CD4-positive, alpha-beta memory T cell (primary cell): ENCODE measurements around the gene AKAP13. TPM values are rescaled to one million over a fixed set of nuclear protein-coding genes. Genes with fewer than 3 reads are reported as not detected.

Experiments
- CTCF ChIA-PET: fragments of 350-600 bp; sonication (Branson Sonifier 250); formaldehyde crosslinking; loops from one replicate; lab custom pipeline; 2021; ENCODE audit warnings: inconsistent platforms; ENCODE audit not compliant: partially characterized antibody; lab: Charles Lee
- POLR2A ChIA-PET: fragments of 350-600 bp; sonication (Branson Sonifier 250); formaldehyde crosslinking; loops from one replicate; lab custom pipeline; 2021; ENCODE audit not compliant: partially characterized antibody; lab: Charles Lee
- DNase-seq, 5 donors: peaks; one replicate each; pipeline versions ENCODE4 v3.0.0 to v3.0.0-alpha.2; 2020 to 2022; ENCODE audit warnings: mixed read lengths in 1 of 5
- H3K27ac ChIP-seq: one replicate; pipeline ENCODE4 v1.7.0; 2013; ENCODE audit warnings: low read depth, low read length
- H3K27me3 ChIP-seq: 2 replicates; pipeline ENCODE4 v1.7.0; 2013; ENCODE audit warnings: mild to moderate bottlenecking, low read length, moderate library complexity; ENCODE audit not compliant: insufficient read depth
- H3K36me3 ChIP-seq: 2 replicates; pipeline ENCODE4 v1.7.0; 2013; ENCODE audit warnings: mild to moderate bottlenecking, low read length, moderate library complexity; ENCODE audit not compliant: insufficient read depth
- H3K4me1 ChIP-seq: 2 replicates; pipeline ENCODE4 v1.7.0; 2013; ENCODE audit warnings: mild to moderate bottlenecking, low read length, moderate library complexity; ENCODE audit not compliant: insufficient read depth
- H3K4me3 ChIP-seq, 2 donors: one replicate each; pipeline ENCODE4 v1.7.0; 2013; ENCODE audit warnings: low read length in 2 of 2, mild to moderate bottlenecking in 1 of 2
- H3K9me3 ChIP-seq, 2 donors: one replicate each; pipeline ENCODE4 v1.7.0; 2013; ENCODE audit warnings: low read length in 2 of 2, control low read depth in 1 of 2; ENCODE audit not compliant: control insufficient read depth in 1 of 2
- H3K27ac Mint-ChIP-seq, 7 donors: one replicate each; pipeline ENCODE4 v1.8.0; 2020 to 2021; ENCODE audit warnings: mixed read lengths in 7 of 7, mild to moderate bottlenecking in 6 of 7, inconsistent platforms in 3 of 7, moderate library complexity in 3 of 7
- H3K27me3 Mint-ChIP-seq, 2 donors: one replicate each; pipeline ENCODE4 v1.8.0; 2020 to 2021; ENCODE audit warnings: mixed read lengths in 2 of 2
- H3K36me3 Mint-ChIP-seq, 2 donors: one replicate each; pipeline ENCODE4 v1.8.0; 2020 to 2021; ENCODE audit warnings: mixed read lengths in 2 of 2, inconsistent platforms in 1 of 2, mild to moderate bottlenecking in 1 of 2
- H3K4me1 Mint-ChIP-seq, 4 donors: one replicate each; pipeline ENCODE4 v1.8.0; 2020 to 2021; ENCODE audit warnings: mixed read lengths in 4 of 4, mild to moderate bottlenecking in 1 of 4
- H3K4me3 Mint-ChIP-seq, 8 donors: one replicate each; pipeline ENCODE4 v1.8.0; 2020 to 2021; ENCODE audit warnings: mixed read lengths in 8 of 8, mild to moderate bottlenecking in 7 of 8, moderate library complexity in 6 of 8, inconsistent platforms in 3 of 8
- H3K9me3 Mint-ChIP-seq, 8 donors: one replicate each; pipeline ENCODE4 v1.8.0; 2020 to 2021; ENCODE audit warnings: mixed read lengths in 8 of 8, mild to moderate bottlenecking in 5 of 8, inconsistent platforms in 3 of 8, moderate library complexity in 1 of 8
- intact Hi-C: fragments of 100-400 bp; cut with micrococcal nuclease; formaldehyde crosslinking; loops from one replicate; pipeline ENCODE4 v1.15.1; 2023
- polyA plus RNA-seq, 2 donors: library from polyadenylated mRNA; unstranded; fragments of 300-500 nt; fragmentation: Illumina TruSeq; gene quantifications; one replicate each; pipeline ENCODE4 v1.2.3, GENCODE V29; 2021
- total RNA-seq, 2 experiments: library from RNA; stranded (reverse); gene quantifications; one replicate each; pipeline ENCODE4 v1.2.3, GENCODE V29; 2021

Gene AKAP13
- total and polyA plus RNA-seq, 4 experiments from 2014 or later: 68.7 to 319 (median 247) TPM

GRCh38 chr15:85557385-85557784 lies 177.0 kb downstream of the AKAP13 start:
- Mint-ChIP-seq H3K36me3 (peaks cover 19 to 22% of the 10 kb centered on the region in 2 donors), H3K4me1 (peaks cover 32 to 52% (median 44%) of the 10 kb centered on the region in 4 donors)
- intact Hi-C loops: no loop called here

GRCh38 chr15:85558848-85559247 lies 178.4 kb downstream of the AKAP13 start:
- Mint-ChIP-seq H3K27me3 (no peaks in the 10 kb centered on the region), H3K4me1 (peaks cover 32 to 51% (median 46%) of the 10 kb centered on the region in 4 donors), H3K4me3 (peak overlapping the region in 1 of 8 donors; percentile 41), H3K36me3 (peaks cover 18 to 21% of the 10 kb centered on the region in 2 donors), H3K27ac (peak overlapping the region in 4 of 7 donors; percentile 1 to 78 (median 44)), H3K9me3 (no peaks in the 10 kb centered on the region)
- Histone ChIP-seq H3K27me3 (no peaks in the 10 kb centered on the region), H3K4me3 (no peak overlapping the region), H3K36me3 (peaks cover 3% of the 10 kb centered on the region), H3K4me1 (peaks cover 35% of the 10 kb centered on the region), H3K27ac (no peak overlapping the region), H3K9me3 (no peaks in the 10 kb centered on the region)
- intact Hi-C loops: no loop called here
- CTCF ChIA-PET: interaction anchor here (0.9 to 1.4 kb wide), 4 partner anchors 21 to 263 kb away, joined by 3 to 5 read pairs (median 4); no protein-coding TSS in a partner anchor
- POLR2A ChIA-PET: interaction anchor here (1.3 to 1.6 kb wide), 2 partner anchors 24 to 28 kb away, joined by 3 read pairs; no protein-coding TSS in a partner anchor
- DNase-seq: no peak

More at GRCh38 chr15:85557385-85557784, 177.0 kb downstream of the AKAP13 start:
- Mint-ChIP-seq H3K9me3 (no peaks in the 10 kb centered on the region), H3K4me3 (peak overlapping the region in 1 of 8 donors; percentile 27), H3K27me3 (no peaks in the 10 kb centered on the region), H3K27ac (peak overlapping the region in 2 of 7 donors; percentile 36 to 48)
- CTCF ChIA-PET: interaction anchor here (0.6 to 1.8 kb wide), 3 partner anchors 24 to 953 kb away, joined by 3 to 4 read pairs (median 3); no protein-coding TSS in a partner anchor
- no peaks in the 10 kb centered on the region for H3K9me3 ChIP-seq
- POLR2A ChIA-PET: interaction anchor here (1.3 kb wide), 1 partner anchor 29 kb away, joined by 3 read pairs; no protein-coding TSS in a partner anchor
- H3K27ac ChIP-seq: no peak overlapping the region
- no peak overlapping the region for H3K4me3 ChIP-seq
- peaks cover 3% of the 10 kb centered on the region for H3K36me3 ChIP-seq
- H3K27me3 ChIP-seq: no peaks in the 10 kb centered on the region
- H3K4me1 ChIP-seq: peaks cover 35% of the 10 kb centered on the region
- DNase-seq: no peak

- no peaks in the 10 kb centered on the region for H3K27me3 ChIP-seq
- Mint-ChIP-seq H3K36me3 (peaks cover 15 to 22% of the 10 kb centered on the region in 2 donors), H3K27me3 (no peaks in the 10 kb centered on the region), H3K4me1 (peaks cover 32 to 47% (median 45%) of the 10 kb centered on the region in 4 donors), H3K9me3 (no peaks in the 10 kb centered on the region), H3K27ac (peak overlapping the region in 2 of 7 donors; percentile 18 to 47), H3K4me3 (peak overlapping the region in 1 of 8 donors; percentile 10)
- no peak overlapping the region for H3K4me3 ChIP-seq
- no peak overlapping the region for H3K27ac ChIP-seq
- H3K4me1 ChIP-seq: peaks cover 35% of the 10 kb centered on the region
- H3K9me3 ChIP-seq: no peaks in the 10 kb centered on the region
- DNase-seq: no peak
- intact Hi-C loops: no loop called here
- CTCF ChIA-PET: interaction anchor here (1.4 kb wide), 2 partner anchors 74 to 263 kb away, joined by 4 read pairs; no protein-coding TSS in a partner anchor
- POLR2A ChIA-PET: interaction anchor here (1.0 kb wide), 1 partner anchor 23 kb away, joined by 4 read pairs; no protein-coding TSS in a partner anchor
- peaks cover 3% of the 10 kb centered on the region for H3K36me3 ChIP-seq
These were observed 179.1 kb downstream of the AKAP13 start for GRCh38 chr15:85559530-85559929.

DNA sequence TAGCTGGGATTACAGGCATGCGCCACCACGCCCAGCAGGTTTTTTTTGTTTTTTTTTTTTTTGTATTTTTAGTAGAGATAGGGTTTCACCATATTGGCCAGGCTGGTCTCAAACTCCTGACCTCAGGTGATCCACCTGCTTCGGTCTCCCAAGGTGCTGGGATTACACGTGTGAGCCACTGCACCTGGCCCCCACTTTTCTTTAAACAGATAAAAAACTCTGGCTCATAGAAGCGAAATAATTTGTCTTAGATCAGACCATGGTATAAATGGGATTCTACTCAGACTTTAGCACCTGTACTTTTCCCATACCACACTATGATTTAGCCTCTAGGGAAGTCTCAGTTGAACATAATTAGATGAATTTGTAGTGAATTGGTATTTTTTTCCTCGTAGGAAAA lies 182.4 kb downstream of the AKAP13 start:
- H3K27me3 Mint-ChIP-seq: no peaks in the 10 kb centered on the region
- ChIA-PET CTCF (interaction anchor here (0.7 kb wide), 1 partner anchor 940 kb away, joined by 3 read pairs; no protein-coding TSS in a partner anchor), POLR2A (no interaction called here)
- H3K4me1 Mint-ChIP-seq: peaks cover 25 to 29% (median 26%) of the 10 kb centered on the region in 4 donors
- H3K27ac ChIP-seq: no peak overlapping the region
- H3K36me3 ChIP-seq: no peaks in the 10 kb centered on the region
- DNase-seq: no peak
- no peaks in the 10 kb centered on the region for H3K27me3 ChIP-seq
- H3K9me3 ChIP-seq: no peaks in the 10 kb centered on the region
- peaks cover under 1 to 18% of the 10 kb centered on the region in 2 donors for H3K36me3 Mint-ChIP-seq
- no peak overlapping the region for H3K27ac Mint-ChIP-seq
- no peak overlapping the region for H3K4me3 ChIP-seq
- H3K4me3 Mint-ChIP-seq: no peak overlapping the region
- no peaks in the 10 kb centered on the region for H3K9me3 Mint-ChIP-seq
- H3K4me1 ChIP-seq: peaks cover 7% of the 10 kb centered on the region
- intact Hi-C loops: no loop called here

DNA sequence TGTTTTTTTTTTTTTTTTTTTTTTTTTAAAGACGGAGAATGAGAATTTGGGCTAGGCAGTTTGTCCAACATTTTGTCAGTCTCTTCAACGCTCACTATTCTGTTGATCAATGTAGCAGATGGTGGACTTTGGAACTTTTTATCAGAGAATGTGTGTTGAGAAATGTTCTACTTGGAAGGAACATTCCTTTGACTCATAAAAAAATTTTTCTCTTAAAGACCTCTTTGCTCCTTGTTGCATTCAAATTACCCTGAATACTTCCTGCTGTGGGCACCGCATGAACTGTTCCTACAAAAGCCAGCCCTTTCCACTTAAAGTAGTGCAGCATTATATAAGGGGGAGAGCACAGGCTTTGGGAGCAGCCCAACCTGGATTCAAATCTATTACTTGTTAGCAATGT lies 182.9 kb downstream of the AKAP13 start:
- DNase-seq: no peak
- Histone ChIP-seq H3K36me3 (no peaks in the 10 kb centered on the region), H3K4me3 (no peak overlapping the region), H3K27ac (no peak overlapping the region), H3K27me3 (no peaks in the 10 kb centered on the region), H3K9me3 (no peaks in the 10 kb centered on the region), H3K4me1 (peaks cover 7% of the 10 kb centered on the region)
- no peak overlapping the region for H3K27ac Mint-ChIP-seq
- H3K4me1 Mint-ChIP-seq: peaks cover 22 to 25% (median 24%) of the 10 kb centered on the region in 4 donors
- intact Hi-C loops: no loop called here
- H3K9me3 Mint-ChIP-seq: no peaks in the 10 kb centered on the region
- H3K36me3 Mint-ChIP-seq: peaks cover 0 to 16% of the 10 kb centered on the region in 2 donors
- ChIA-PET POLR2A (no interaction called here), CTCF (no interaction called here)
- H3K27me3 Mint-ChIP-seq: no peaks in the 10 kb centered on the region
- no peak overlapping the region for H3K4me3 Mint-ChIP-seq

DNA sequence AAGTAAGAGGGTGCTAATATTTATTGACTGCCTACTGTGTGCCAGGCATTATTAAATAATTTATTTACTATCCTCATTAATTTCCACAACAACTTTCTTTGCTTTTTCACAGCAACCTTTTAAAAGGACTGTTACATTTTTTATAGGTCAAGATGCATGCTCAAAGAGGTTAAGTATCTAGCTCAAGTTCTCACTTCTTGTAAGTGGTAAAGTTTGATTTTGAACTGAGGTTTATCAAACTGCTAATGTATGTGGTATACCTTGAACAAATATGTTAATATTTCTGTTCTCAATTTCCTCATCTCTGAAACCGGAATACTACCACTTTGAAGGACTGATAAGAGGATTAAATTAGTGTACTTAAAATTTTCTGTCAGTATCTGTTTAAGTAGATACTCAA lies 183.3 kb downstream of the AKAP13 start:
- DNase-seq: no peak
- Mint-ChIP-seq H3K27me3 (no peaks in the 10 kb centered on the region), H3K9me3 (no peaks in the 10 kb centered on the region), H3K4me1 (peaks cover 21 to 24% (median 22%) of the 10 kb centered on the region in 4 donors), H3K4me3 (no peak overlapping the region), H3K27ac (no peak overlapping the region), H3K36me3 (peaks cover 0 to 14% of the 10 kb centered on the region in 2 donors)
- H3K27me3 ChIP-seq: no peaks in the 10 kb centered on the region
- ChIA-PET POLR2A (no interaction called here), CTCF (no interaction called here)
- H3K9me3 ChIP-seq: no peaks in the 10 kb centered on the region
- H3K4me3 ChIP-seq: no peak overlapping the region
- H3K27ac ChIP-seq: no peak overlapping the region
- H3K4me1 ChIP-seq: peaks cover 3% of the 10 kb centered on the region
- intact Hi-C loops: no loop called here
- H3K36me3 ChIP-seq: no peaks in the 10 kb centered on the region

DNA sequence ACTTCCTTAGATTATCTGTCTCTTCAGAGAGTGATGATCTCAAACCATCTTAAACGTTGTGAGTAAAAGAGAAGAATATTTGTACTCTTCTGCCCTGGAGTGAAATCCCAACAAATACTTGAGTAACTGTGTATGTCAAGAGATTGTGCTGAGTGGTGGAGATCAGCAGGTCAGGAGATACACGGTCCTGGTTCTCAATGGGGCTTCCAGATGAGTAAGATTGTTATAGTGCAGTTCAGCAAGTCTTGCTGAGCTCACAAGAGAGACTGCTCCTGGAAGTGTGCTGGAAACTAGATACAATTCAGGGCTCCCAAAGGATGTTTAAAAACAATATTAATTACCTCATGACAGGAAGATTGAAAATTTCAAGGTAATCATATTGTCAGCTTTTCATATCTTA lies 184.3 kb downstream of the AKAP13 start:
- H3K9me3 ChIP-seq: no peaks in the 10 kb centered on the region
- CTCF ChIA-PET: interaction anchor here (1.0 kb wide), 1 partner anchor 23 kb away, joined by 3 read pairs; no protein-coding TSS in a partner anchor

More for the DNA sequence above, 184.3 kb downstream of the AKAP13 start:
- Mint-ChIP-seq H3K36me3 (peaks cover 4 to 12% of the 10 kb centered on the region in 2 donors), H3K9me3 (no peaks in the 10 kb centered on the region), H3K4me3 (no peak overlapping the region), H3K27me3 (no peaks in the 10 kb centered on the region), H3K4me1 (peaks cover 19 to 27% (median 24%) of the 10 kb centered on the region in 4 donors), H3K27ac (peak overlapping the region in 2 of 7 donors; percentile 27 to 42)
- Histone ChIP-seq H3K4me1 (no peaks in the 10 kb centered on the region), H3K36me3 (no peaks in the 10 kb centered on the region), H3K27ac (no peak overlapping the region), H3K27me3 (no peaks in the 10 kb centered on the region), H3K4me3 (no peak overlapping the region)
- POLR2A ChIA-PET: no interaction called here
- intact Hi-C loops: no loop called here
- no peak for DNase-seq
